ENCODE measurements around the gene TUT1.
"Not testable (repeated sequence)": the region's sequence is repeated elsewhere in the genome, so short reads cannot be mapped to it uniquely, and the experiment has no call there.

TUT1 gene

GRCh38 chr11:62604460-62605120 lies 13.3 kb upstream of the TUT1 start:
- DNase-seq, result no peak

GRCh38 chr11:62603776-62604299 lies 12.5 kb upstream of the TUT1 start:
- no peak for DNase-seq

DNA sequence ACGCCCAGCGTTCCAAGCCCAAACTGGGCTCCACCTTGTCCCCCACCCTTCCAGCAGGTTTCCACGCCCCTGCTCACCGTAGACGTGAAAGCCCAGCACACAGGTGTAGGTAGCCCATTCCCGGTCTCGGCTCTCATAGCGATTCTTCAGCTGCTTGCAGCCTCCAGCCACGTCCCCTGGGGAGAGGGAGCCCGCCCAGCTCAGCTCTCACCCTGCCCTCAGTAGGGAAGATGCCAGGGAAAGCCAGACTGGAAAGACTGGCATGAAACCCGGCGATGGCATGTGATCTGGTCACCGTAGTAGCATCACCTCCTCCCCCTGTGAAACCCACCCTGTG lies 11.7 kb upstream of the TUT1 start:
- no peak for DNase-seq

DNA sequence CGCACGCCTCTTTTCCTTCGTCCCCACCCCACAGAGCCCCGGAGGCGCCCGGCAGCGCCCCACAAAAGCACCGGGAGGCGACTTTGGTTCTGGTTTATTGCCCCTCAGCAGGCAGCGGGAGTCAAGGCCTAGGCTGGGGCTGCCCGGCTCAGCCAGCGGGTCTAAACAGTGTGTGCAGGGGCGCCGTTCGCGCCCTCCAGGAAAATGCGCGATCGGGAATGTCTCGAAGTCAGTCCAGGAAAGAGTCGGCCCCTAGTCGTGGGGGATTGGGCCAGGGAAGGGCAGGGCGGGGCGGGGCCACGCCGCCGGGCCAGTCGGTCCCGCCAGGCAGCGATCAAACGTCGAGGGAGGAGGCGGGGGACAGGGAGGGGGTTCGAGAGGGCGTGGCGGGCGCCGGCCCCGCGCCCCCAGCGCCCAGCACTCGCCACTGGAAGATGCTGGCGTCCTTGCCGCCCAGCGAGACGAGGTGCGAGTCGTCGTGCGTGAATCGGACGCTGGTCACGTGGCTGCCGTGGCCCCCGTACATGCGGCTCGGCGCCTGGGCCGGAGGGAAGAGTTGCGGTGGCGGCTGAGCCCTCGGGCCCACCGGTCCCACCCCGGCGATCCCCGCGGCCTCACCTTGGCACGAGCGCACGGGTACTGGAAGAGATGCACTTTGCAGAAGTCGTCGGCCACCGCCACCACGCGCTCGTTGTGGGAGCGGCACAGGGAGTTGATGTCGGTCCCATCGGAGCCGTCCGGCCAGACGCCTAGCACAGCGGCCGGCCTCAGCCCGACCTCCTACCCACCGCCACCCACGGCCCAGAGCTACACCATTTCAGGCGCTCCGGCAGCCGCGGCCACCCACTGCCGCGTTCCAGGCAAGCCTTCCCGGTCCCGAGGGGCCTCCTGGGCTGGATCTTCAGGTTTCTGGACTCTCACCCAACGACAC lies 11.1 kb upstream of the TUT1 start:
- no peak for DNase-seq

GRCh38 chr11:62601372-62602140 lies 10.2 kb upstream of the TUT1 start, which contains the start of gene MTA2:
Gene MTA2, minus strand, starts transcription at chr11:62601865. Its CDS starts 415 bp downstream, at chr11:62601450.
- DNase-seq, result peak; percentile 99

DNA sequence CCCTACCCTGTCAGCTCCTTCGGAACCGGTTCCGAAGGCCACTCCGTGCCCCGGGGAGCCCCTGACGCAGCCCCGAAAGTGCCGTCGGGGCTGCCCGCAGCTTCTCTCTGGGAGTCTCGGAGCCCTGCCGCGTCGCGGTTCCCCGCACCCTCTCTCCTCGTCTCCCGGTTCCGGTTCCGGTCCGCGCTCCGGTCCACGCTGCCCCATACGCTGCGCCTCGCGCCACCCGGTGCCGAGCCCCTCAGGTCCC lies 9.7 kb upstream of the TUT1 start:
- peak; percentile 35 for DNase-seq

- no peak for DNase-seq
Measured at GRCh38 chr11:62600367-62601121, 9.2 kb upstream of the TUT1 start.

DNA sequence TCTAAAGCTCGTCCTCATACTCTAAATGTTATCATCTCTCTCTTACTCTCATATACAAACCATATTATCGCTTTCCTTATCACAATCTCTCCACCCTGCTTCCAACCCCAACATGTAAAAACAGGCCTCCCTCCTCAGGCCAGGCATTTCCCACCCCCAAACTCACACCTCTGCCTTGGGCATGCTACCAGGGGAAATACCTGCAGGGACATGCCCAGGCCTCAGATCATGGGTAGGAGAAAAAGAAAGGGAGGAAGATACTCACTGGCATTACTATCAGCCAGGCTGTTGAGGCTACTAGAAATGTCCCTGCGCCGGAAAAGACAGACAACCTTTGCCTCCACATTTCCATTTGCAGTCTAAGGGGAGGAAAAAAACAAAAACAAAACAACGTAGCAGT lies 8.6 kb upstream of the TUT1 start:
- no peak for DNase-seq

DNA sequence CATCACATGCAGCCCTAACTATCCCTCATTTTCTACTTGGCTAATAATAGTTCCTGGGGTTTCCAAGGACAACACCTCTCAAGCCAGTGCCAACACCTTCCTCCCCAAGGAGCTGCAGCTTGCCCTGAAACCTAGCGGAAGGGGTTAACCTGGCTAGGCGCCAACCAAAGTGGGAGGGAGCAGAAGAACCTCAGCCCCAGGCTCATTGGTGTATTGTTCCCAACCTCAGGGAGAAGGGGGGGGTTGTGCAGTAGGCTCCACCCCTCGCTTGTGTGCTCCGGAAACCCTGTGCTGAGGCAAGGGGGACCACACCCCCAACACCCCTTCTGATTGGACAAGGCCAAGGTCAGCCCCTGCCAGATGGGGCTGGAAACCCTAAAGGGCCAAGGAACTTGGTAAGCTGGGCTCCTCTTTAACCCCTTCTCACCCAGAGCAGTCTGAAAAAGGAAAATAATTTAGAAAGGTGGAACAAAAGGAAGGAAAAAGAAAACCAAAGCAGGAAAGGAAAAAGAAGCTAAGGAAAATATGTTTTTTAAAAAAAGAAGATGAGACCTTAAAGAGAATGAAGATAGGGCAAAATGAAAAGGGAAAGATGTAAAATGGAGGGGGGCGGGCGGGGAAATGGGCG lies 7.9 kb upstream of the TUT1 start:
- peak; percentile 95 for DNase-seq

GRCh38 chr11:62595124-62595523 lies 3.8 kb upstream of the TUT1 start:
- DNase-seq, result no peak

DNA sequence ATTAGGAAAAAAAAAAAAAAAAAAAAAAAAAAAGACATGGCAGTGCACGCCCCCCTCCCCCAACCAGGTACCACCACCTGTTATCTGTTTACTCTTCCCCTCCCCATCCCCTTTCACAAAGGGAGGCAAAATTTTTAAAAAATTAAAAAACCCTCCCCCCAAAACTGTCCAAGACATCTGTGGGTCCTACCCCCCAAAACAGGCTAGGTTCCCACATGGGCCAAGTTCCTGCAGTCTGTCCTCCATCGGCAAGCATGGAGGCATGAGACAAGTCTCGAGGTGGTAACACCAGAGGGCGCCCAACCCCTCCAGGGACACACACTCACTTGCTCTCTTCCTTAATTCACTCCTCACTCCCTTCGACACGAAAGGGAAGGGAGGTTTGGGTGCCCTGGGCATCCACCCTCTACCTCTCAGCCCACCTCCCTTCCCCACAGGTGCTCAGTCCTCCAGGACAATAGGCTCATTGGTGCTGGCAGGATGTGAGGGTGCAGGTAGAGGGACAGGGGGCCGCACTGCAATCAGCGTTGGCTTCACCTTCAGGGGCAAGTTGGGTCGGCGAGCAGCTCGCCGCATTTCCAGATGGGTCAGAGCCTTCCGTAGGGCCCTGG lies 2.2 kb upstream of the TUT1 start:
- peak; percentile 80 for DNase-seq

- DNase-seq, result no peak
Measured at GRCh38 chr11:62592989-62593421, 1.7 kb upstream of the TUT1 start.

DNA sequence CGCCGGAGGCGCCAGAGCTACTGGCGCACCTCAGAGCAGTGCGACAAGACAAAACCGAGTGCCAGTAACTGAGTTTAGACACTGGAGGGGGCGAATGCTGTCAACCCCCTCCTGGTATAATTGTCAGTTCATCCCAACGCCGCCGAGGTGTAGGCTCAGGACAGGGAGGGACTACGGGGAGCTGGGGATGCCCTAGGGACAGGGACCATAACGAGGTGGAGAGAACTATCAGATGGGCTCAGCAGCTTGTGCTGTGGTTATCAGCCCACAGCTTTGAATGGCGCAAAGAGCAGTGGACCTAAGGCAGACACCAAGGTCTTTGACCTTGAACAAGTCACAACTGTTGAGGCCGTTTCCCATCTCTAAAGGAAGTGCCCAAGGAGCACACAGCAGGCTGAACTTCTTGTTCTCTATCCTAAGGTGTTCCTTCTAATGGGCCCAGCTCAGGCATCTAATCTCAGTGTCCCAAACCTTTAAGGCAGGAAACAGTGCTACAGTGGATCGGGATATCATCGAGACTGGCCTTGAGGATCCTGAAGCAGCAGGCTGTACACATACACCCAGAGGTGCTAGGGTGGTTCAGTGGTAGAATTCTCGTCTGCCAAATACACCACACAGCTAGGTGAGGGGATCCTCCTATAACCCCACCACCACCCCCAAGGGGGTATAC lies 958 bp upstream of the TUT1 start:
- no peak for DNase-seq

GRCh38 chr11:62588966-62589637 lies 2.2 kb downstream of the TUT1 start:
- DNase-seq, result no peak

DNA sequence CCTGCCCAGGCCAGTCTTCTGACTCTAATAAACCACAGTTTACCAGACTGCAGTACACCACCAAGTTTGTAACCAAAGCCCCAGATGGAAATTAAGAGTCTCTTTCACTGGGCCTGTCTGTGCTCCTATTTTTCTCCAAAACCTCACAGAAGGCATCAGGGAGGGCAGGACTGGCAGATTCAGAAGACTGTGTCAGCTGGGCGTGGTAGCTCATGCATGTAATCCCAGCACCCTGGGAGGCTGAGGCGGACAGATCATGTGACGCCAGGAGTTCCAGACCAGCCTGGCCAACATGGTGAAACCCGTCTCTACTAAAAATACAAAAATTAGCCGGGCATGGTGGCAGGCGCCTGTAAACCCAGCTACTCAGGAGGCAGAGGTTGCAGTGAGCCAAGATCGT lies 6.0 kb downstream of the TUT1 start:
- DNase-seq, result not testable (repeated sequence)

DNA sequence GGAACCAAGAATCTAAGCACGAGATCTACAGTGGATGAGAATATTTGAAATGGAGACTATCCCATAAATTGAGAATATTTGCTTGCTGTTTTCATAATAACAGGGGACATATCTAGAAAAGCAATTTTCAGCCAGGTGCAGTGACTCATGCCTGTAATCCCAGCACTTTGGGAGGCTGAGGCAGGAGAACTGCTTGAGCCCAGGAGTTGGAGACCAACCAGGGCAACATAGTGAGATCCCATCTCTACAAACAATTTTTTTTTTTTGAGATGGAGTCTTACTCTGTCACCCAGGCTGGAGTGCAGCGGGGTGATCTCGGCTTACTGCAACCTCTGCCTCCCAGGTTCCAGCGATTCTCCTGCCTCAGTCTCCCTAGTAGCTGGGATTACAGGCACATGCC lies 9.6 kb downstream of the TUT1 start:
- not testable (repeated sequence) for DNase-seq

DNA sequence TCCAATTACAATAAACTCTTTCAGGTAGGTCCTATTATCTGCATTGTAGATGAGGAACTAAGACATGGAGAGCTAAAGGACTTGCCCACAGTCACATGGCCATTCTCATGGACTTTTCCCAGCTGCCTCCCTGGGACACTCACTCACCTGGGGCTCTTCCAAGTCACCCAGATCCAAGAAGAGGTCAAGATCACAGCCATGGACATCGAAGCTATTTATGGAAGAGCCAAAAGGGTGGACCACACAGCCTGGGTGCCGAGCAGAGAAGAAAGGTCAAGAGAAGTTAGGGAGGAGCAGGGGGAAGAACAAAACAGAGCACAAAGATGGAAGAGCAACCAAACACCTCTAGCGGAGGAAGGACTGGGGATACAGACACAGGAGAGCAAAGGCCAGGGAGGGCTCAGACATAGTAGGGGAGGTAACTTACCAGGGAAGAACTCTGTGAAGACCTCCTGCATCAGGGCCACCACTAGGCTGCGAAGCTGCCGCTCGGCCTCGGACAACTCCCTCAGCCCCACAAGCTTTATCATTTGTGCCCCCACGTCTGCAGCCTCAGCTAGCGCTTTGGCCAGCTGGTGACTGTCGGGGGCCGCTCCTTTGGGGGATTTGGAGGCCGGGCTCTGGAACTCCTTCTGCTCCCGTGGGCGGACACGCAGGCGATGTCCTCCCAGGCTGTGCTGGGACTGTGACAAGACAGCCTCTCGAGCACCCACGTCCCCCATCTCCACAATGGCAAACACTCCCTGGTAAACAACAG lies 10.2 kb downstream of the TUT1 start:
- no peak for DNase-seq

GRCh38 chr11:62579252-62579651 lies 12.1 kb downstream of the TUT1 start:
- no peak for DNase-seq

DNA sequence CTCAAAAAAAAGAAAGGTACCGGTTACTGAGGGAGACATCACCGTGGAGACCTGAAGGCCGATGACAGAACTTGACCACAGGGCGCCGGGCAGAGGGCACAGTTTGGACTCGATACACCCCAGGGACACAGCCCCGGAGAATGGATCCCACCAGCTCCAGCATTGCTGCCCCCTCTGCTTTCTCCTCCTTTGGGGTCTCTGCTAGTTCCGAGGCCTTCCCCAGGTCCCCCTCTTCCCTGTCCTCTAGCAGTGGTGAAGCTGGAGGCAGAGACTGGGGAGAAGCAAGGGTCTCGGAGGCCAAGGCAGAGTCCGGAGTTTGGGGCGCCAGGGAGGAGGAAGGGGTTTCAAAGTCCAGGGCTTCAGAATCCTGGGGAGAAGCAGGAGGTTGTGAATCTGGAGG lies 12.8 kb downstream of the TUT1 start:
- no peak for DNase-seq
